Osteoblast (primary cell): Measurements from ENCODE around the gene GLA. TPM values are rescaled to one million over a fixed set of nuclear protein-coding genes. Genes with fewer than 3 reads are reported as not detected.
A peak's percentile ranks its signal among the peaks of the same experiment; 100 is the strongest.

ENCODE experiments used
- DNase-seq: peaks from one replicate; pipeline ENCODE4 v3.0.0; 2011; ENCODE audit warnings: low spot score, mixed read lengths; ENCODE audit not compliant: insufficient read length; ENCODE audit errors: missing footprints
- H2AFZ ChIP-seq: 2 replicates; pipeline ENCODE4 v1.6.0; 2011; ENCODE audit warnings: mild to moderate bottlenecking, low read length
- H3K27ac ChIP-seq: 2 replicates; pipeline ENCODE4 v1.5.1; 2011; ENCODE audit warnings: mild to moderate bottlenecking, low read depth, low read length, moderate library complexity
- H3K27me3 ChIP-seq: 2 replicates; pipeline ENCODE4 v1.6.0; 2012; ENCODE audit warnings: mild to moderate bottlenecking, control low read depth, inconsistent platforms, low read length, moderate library complexity; ENCODE audit not compliant: insufficient read depth
- H3K36me3 ChIP-seq: 2 replicates; pipeline ENCODE4 v1.5.1; 2011; ENCODE audit warnings: mild to moderate bottlenecking, low read length, control low read depth, moderate library complexity; ENCODE audit not compliant: insufficient read depth
- H3K4me1 ChIP-seq: 2 replicates; pipeline ENCODE4 v1.5.1; 2011; ENCODE audit warnings: mild to moderate bottlenecking, low read length, control low read depth, moderate library complexity; ENCODE audit not compliant: insufficient read depth
- H3K4me2 ChIP-seq: 2 replicates; pipeline ENCODE4 v1.6.0; 2011; ENCODE audit warnings: mild to moderate bottlenecking, low read length; ENCODE audit not compliant: insufficient read depth
- H3K4me3 ChIP-seq: fragments of 200-600 bp; sonication (generic); 3 replicates; pipeline ENCODE4 v1.5.1; 2012; ENCODE audit warnings: mild to moderate bottlenecking, low read length, inconsistent platforms; ENCODE audit not compliant: insufficient read depth
- H3K79me2 ChIP-seq: 2 replicates; pipeline ENCODE4 v1.6.0; 2012; ENCODE audit warnings: mild to moderate bottlenecking, low read length, control low read depth, inconsistent platforms; ENCODE audit not compliant: insufficient read depth
- H3K9me3 ChIP-seq: 2 replicates; pipeline ENCODE4 v1.5.1; 2011; ENCODE audit warnings: low read depth, low read length, control low read depth
- H4K20me1 ChIP-seq: 2 replicates; pipeline ENCODE4 v1.6.0; 2012; ENCODE audit warnings: mild to moderate bottlenecking, low read length, control low read depth; ENCODE audit not compliant: insufficient read depth
- total RNA-seq: library from RNA; depleted of rRNA; stranded (reverse); fragments of >200 nt; gene quantifications from 2 replicates; pipeline ENCODE4 v1.2.3, GENCODE V29; 2012
- TF ChIP-seq, protein P1 (sequence below): IDR thresholded peaks from 2 replicates; pipeline ENCODE4 v1.5.1; 2011; ENCODE audit warnings: mild to moderate bottlenecking, low read depth, low read length, moderate library complexity; ENCODE audit errors: extremely low read depth

GLA gene
- total RNA-seq, 1 donor = 22.8 TPM

DNA sequence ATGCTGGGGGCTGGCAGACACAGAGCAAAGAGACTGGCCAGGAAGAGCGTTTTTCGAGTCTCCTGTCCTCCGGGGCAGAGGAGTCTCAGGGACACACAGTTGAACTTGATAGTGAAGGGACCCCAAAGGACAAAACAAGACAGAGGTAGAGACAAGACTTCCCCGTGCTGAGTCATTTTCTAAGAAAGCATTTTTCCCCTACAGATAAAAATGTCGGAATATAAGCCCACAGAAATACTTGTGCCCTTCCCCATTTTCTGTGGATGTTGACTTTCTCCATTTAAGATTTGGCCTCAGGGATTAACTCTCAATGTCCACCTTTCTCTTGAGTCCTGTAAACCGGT is 21.2 kb downstream of the GLA start:
- H3K36me3 ChIP-seq = peaks cover under 1% of the 10 kb centered on the region
- H2AFZ ChIP-seq = no peak overlapping the region
- H3K79me2 ChIP-seq = peaks cover 6% of the 10 kb centered on the region
- TF ChIP-seq, protein P1, sequence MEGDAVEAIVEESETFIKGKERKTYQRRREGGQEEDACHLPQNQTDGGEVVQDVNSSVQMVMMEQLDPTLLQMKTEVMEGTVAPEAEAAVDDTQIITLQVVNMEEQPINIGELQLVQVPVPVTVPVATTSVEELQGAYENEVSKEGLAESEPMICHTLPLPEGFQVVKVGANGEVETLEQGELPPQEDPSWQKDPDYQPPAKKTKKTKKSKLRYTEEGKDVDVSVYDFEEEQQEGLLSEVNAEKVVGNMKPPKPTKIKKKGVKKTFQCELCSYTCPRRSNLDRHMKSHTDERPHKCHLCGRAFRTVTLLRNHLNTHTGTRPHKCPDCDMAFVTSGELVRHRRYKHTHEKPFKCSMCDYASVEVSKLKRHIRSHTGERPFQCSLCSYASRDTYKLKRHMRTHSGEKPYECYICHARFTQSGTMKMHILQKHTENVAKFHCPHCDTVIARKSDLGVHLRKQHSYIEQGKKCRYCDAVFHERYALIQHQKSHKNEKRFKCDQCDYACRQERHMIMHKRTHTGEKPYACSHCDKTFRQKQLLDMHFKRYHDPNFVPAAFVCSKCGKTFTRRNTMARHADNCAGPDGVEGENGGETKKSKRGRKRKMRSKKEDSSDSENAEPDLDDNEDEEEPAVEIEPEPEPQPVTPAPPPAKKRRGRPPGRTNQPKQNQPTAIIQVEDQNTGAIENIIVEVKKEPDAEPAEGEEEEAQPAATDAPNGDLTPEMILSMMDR = no peak
- H3K27me3 ChIP-seq = peaks cover 16% of the 10 kb centered on the region
- no peak for DNase-seq
- peaks cover under 1% of the 10 kb centered on the region for H4K20me1 ChIP-seq
- peaks cover under 1% of the 10 kb centered on the region for H3K4me1 ChIP-seq
- no peak overlapping the region for H3K4me3 ChIP-seq
- H3K4me2 ChIP-seq = no peak overlapping the region
- H3K9me3 ChIP-seq = no peaks in the 10 kb centered on the region
- no peak overlapping the region for H3K27ac ChIP-seq

DNA sequence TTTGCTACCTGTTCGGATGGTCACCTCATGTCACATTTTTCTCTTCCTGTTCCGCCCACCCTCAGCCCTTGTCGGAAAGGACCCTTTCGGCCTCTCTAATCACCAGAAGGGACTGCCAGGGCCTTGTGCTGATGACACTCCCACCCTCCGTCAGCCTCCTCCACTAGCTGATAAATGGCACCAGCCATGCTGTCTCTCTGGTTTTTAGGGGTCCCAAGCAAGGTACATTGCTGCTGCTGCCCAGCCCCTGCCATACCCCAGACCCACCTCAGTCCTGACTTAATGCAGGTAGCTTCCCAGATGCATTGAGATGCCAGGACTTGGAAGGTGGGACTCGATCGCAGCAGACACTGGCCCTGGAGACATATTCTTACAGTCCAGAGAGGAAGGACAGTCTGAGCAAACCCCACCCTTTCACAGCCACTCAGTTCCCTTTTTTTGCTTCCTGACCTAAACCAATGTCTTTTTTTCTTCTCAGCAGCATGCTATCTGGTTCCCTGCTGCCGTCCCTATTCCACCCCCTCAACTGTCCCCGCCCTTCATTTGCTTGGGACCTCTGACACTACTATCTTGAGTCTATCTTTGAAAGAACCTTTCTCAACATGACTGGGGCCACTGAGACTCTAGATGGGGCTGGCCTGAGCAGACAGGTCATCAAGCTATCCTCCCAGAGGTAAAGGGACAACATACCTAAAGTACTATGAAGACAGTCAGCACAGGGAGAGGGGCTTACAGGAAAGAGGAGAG is 21.8 kb downstream of the GLA start, which contains the start of gene BTK:
Gene BTK (minus strand): TSS at position 397 of the 747 bp plus-strand sequence. CDS start 10,907 bp downstream, outside the sequence.
- no peak within 1 kb of the TSS for H3K27ac ChIP-seq
- no peak within 1 kb of the TSS for H2AFZ ChIP-seq
- TF ChIP-seq, protein P1 = no peak
- no peak within 1 kb of the TSS for H3K4me2 ChIP-seq
- H3K4me1 ChIP-seq = no peaks in the 10 kb centered on the region
- no peaks in the 10 kb centered on the region for H3K9me3 ChIP-seq
- H3K27me3 ChIP-seq = peaks cover 16% of the 10 kb centered on the region
- peaks cover under 1% of the 10 kb centered on the region for H3K79me2 ChIP-seq
- H4K20me1 ChIP-seq = no peaks in the 10 kb centered on the region
- DNase-seq = peak; percentile 64
- H3K4me3 ChIP-seq = no peak within 1 kb of the TSS
- H3K36me3 ChIP-seq = no peaks in the 10 kb centered on the region

DNA sequence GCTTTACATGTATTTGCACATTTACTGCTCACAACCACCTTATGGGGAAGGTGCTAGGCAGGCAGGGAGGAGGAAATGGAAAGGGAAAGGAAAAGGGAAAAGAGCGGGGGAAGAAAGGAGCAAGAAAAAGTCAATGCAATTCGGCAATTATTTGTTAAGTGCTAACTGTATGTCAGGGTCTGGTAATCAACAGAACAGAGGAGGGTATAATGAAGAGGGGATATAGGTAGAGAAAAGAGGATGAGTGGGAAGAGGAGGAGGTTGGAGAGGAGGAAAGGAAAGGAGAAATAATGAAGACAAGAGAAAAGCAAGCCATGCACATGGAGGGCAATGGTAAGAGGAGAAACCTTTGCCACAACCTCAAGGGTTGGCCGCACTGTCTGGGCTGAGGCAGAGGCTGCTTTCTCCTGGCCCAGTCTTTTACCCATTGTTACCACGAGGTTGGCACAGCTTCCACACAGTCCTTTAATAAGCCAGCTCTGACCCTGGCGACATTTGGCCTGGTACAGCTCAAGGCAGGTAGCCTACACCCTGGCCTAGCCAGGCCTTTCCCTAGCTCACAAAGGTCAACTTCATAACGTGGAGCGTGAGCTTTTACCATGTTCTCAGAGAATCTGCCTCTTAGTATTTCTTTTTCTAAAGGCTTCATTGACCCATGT is 22.6 kb downstream of the GLA start:
- TF ChIP-seq, protein P1 = no peak

DNA sequence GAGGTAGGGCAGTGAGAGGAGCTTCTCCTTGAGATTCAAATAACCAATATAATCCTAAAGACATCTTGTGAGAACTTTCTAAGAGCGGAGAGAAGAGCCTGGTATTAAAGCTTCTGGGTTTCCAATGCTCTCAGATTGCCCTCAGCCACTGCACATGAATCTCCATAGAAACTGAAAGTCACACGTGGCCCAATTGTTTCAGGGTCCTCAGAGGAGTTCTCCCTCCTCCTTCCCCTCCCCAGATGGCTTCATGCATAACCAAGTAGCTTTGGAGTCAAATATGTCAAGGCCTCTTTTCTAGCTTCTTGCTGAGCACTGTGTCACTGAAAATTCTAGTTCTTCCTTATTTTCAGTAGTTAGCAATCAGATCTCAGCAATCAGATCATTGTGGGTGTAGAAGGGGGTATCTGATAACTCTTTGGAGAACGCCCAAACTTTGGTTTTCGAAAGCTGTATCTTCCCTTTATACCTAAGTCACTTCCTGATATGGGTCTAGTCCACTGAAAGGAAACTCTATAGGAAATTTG is 24.0 kb downstream of the GLA start:
- Histone ChIP-seq H3K79me2 (no peaks in the 10 kb centered on the region), H2AFZ (no peak overlapping the region), H3K4me2 (no peak overlapping the region), H3K4me1 (no peaks in the 10 kb centered on the region), H3K27me3 (peaks cover 12% of the 10 kb centered on the region), H3K9me3 (no peaks in the 10 kb centered on the region), H3K4me3 (no peak overlapping the region), H3K27ac (no peak overlapping the region), H4K20me1 (no peaks in the 10 kb centered on the region), H3K36me3 (no peaks in the 10 kb centered on the region)
- TF ChIP-seq, protein P1 = no peak
- DNase-seq = peak; percentile 26

More for the DNA sequence above, 22.6 kb downstream of the GLA start:
- Histone ChIP-seq H3K36me3 (no peaks in the 10 kb centered on the region), H3K79me2 (no peaks in the 10 kb centered on the region), H3K27ac (no peak overlapping the region), H2AFZ (no peak overlapping the region), H3K9me3 (no peaks in the 10 kb centered on the region), H3K27me3 (peaks cover 16% of the 10 kb centered on the region), H3K4me1 (no peaks in the 10 kb centered on the region), H4K20me1 (no peaks in the 10 kb centered on the region), H3K4me2 (no peak overlapping the region), H3K4me3 (no peak overlapping the region)
- peak; percentile 25 for DNase-seq
